ENCODE data around the gene SGCG.

DNA sequence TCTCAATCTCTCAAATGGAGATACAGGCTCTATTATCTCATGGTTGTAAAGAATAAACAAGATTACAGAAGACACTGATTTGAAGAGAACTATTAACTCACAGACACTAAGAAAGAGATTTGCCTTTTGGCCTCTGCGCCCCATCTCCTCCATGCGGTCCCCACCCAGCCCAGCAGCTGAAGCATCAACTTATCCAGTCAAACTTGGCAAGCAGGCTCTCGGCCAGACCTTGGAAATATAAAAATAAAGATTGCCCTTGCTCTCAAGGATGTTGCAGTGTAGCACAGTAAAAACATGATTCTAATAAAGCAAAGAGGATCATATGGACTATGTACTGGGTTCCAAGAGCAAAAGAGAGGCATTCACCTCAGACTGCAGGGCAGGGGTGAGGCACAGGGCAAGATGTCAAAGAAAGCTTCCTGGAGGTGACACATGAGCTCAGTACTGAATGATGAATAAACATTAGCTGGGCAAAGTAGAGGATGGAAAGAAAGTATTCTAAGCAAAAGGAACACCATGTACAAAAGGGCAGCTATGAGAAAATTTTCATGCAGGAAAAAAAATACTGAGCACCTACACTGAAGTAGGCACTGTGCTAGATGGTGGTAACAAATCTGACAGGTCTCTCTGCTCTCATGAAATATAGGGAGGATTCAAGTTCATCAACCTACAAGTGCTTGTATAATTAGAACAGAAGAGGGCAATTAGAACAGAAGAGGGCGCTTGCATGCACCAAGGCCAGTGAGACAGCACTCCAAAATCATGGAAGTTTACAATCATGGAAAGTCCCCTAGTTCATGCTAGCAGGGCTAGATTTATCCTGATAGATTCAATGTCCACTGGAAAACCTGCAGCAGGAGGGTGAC is 167.7 kb downstream of the SGCG start:
- TF ChIP-seq ZNF274 (IDR thresholded peaks at IDR 0.05; ENCODE audit: low read depth, low read length) (no peak), YY1 (IDR thresholded peaks at IDR 0.05; ENCODE audit: insufficient read depth, insufficient read length) (no peak)

Data from NT2/D1 (cell line).